PC-9 (cell line): ENCODE results near the gene SLC35G2. TPM values are rescaled to one million over a fixed set of nuclear protein-coding genes. Genes with fewer than 3 reads are reported as not detected.

Experiments
- BruUV-seq: library from RNA; stranded (reverse); fragments of 400-500 nt; replicated peaks from 2 replicates; lab custom pipeline; 2021; lab: Mats Ljungman, UMichigan
- CTCF ChIA-PET: fragments of 300-600 bp; sonication (Branson Sonifier 250); formaldehyde crosslinking; loops from one replicate; lab custom pipeline; 2022; ENCODE audit warnings: antibody characterized with exemption; lab: Charles Lee
- POLR2A ChIA-PET: fragments of 300-600 bp; sonication (Branson Sonifier 250); formaldehyde crosslinking; loops from one replicate; lab custom pipeline; 2022; ENCODE audit warnings: antibody characterized with exemption; ENCODE audit not compliant: unreplicated experiment; lab: Charles Lee
- DNase-seq, 2 experiments: peaks; one replicate each; pipeline versions ENCODE4 v3.0.0 to v3.0.0-alpha.2; 2015 to 2022; ENCODE audit warnings: mixed read lengths in 1 of 2
- H2AFZ ChIP-seq: fragments of 200-600 bp; sonication (generic); 2 replicates; pipeline ENCODE4 v1.8.1; 2017; ENCODE audit warnings: antibody characterized with exemption
- H3F3A ChIP-seq: fragments of 200-600 bp; sonication (generic); 2 replicates; pipeline ENCODE4 v1.8.1; 2017; ENCODE audit warnings: antibody characterized with exemption, mild to moderate bottlenecking, low read depth; ENCODE audit not compliant: insufficient read depth
- H3K27ac ChIP-seq: fragments of 200-600 bp; sonication (generic); 2 replicates; pipeline ENCODE4 v1.6.1; 2016; ENCODE audit warnings: mixed run types
- H3K27me3 ChIP-seq: fragments of 200-600 bp; sonication (generic); 2 replicates; pipeline ENCODE4 v1.6.1; 2016; ENCODE audit warnings: low read depth, mixed run types; ENCODE audit not compliant: insufficient read depth
- H3K36me3 ChIP-seq: fragments of 200-600 bp; sonication (generic); 2 replicates; pipeline ENCODE4 v1.6.1; 2016; ENCODE audit warnings: low read depth, mixed run types
- H3K4me1 ChIP-seq: fragments of 200-600 bp; sonication (generic); replicated peaks from 2 replicates; pipeline ENCODE4 v1.6.1; 2016; ENCODE audit warnings: mixed run types; ENCODE audit not compliant: insufficient read depth
- H3K4me2 ChIP-seq: fragments of 200-600 bp; sonication (generic); 2 replicates; pipeline ENCODE4 v1.6.1; 2017; ENCODE audit warnings: mixed run types
- H3K4me3 ChIP-seq: fragments of 200-600 bp; sonication (generic); 2 replicates; pipeline ENCODE4 v1.6.1; 2016; ENCODE audit warnings: mixed run types
- H3K79me2 ChIP-seq: fragments of 200-600 bp; sonication (generic); 2 replicates; pipeline ENCODE4 v1.6.1; 2017; ENCODE audit warnings: low read depth, mixed run types
- H3K9me2 ChIP-seq: fragments of 200-600 bp; sonication (generic); 2 replicates; pipeline ENCODE4 v1.8.1; 2017; ENCODE audit warnings: mild to moderate bottlenecking; ENCODE audit not compliant: insufficient read depth
- H3K9me3 ChIP-seq: fragments of 200-600 bp; sonication (generic); 2 replicates; pipeline ENCODE4 v1.8.1; 2016; ENCODE audit warnings: low read depth; ENCODE audit not compliant: insufficient read depth
- H4K20me1 ChIP-seq: fragments of 200-600 bp; sonication (generic); 2 replicates; pipeline ENCODE4 v1.8.1; 2017; ENCODE audit not compliant: insufficient read depth
- CTCF ChIP-seq: fragments of 200-600 bp; sonication (generic); conservative IDR thresholded peaks from 2 replicates; pipeline ENCODE4 v1.6.1; 2017; ENCODE audit warnings: mixed run types, antibody characterized with exemption, mild to moderate bottlenecking, moderate library complexity
- EZH2 ChIP-seq: fragments of 200-600 bp; sonication (generic); IDR thresholded peaks from 2 replicates; pipeline ENCODE4 v1.8.0; 2017; ENCODE audit warnings: antibody characterized with exemption, low read depth
- intact Hi-C: fragments of 100-400 bp; cut with micrococcal nuclease; formaldehyde crosslinking; loops from one replicate; pipeline ENCODE4 v1.10.0; 2022; ENCODE audit not compliant: unreplicated experiment
- total RNA-seq: library from RNA; stranded (reverse); gene quantifications from 2 replicates; pipeline ENCODE4 v1.2.3, GENCODE V29; 2021

The SLC35G2 gene
- total RNA-seq, 1 experiment from 2014 or later = 5.0 TPM

- no peaks in the 10 kb centered on the region for H3K4me1 ChIP-seq
- TF ChIP-seq CTCF (no peak), EZH2 (no peak)
- no peak overlapping the region for H2AFZ ChIP-seq
- H3K9me2 ChIP-seq = no peaks in the 10 kb centered on the region
- intact Hi-C loops = no loop called here
- peaks cover 9% of the 10 kb centered on the region for H4K20me1 ChIP-seq
- H3K27ac ChIP-seq = no peak overlapping the region
- H3K79me2 ChIP-seq = peaks cover 93% of the 10 kb centered on the region
- H3K36me3 ChIP-seq = no peaks in the 10 kb centered on the region
- H3K4me2 ChIP-seq = no peak overlapping the region
- 0 out of 2 replicates have a peak, but pooled peaks cover 5% of the 10 kb centered on the region for H3K9me3 ChIP-seq
- no TSS peak for BruUV-seq
- ChIA-PET POLR2A (no interaction called here), CTCF (no interaction called here)
- DNase-seq = no peak
- peaks cover 6% of the 10 kb centered on the region; the same call in 1 of the 2 replicates for H3F3A ChIP-seq
- no peak overlapping the region for H3K4me3 ChIP-seq
- no peaks in the 10 kb centered on the region for H3K27me3 ChIP-seq
These were observed 63.6 kb downstream of the SLC35G2 start for GRCh38 chr3:136882571-136882970.

GRCh38 chr3:136883967-136884720 lies 65.2 kb downstream of the SLC35G2 start:
- TF ChIP-seq CTCF = no peak
- TF ChIP-seq EZH2 = no peak
- Histone ChIP-seq H3K27ac (no peak overlapping the region), H3K9me3 (peaks cover 5% of the 10 kb centered on the region), H4K20me1 (peaks cover 9% of the 10 kb centered on the region), H3K36me3 (no peaks in the 10 kb centered on the region), H3K9me2 (no peaks in the 10 kb centered on the region), H3K4me1 (no peaks in the 10 kb centered on the region), H3K27me3 (no peaks in the 10 kb centered on the region), H3K4me2 (no peak overlapping the region), H3K79me2 (peaks cover 93% of the 10 kb centered on the region), H3K4me3 (no peak overlapping the region), H3F3A (peaks cover 6% of the 10 kb centered on the region; the same call in 1 of the 2 replicates), H2AFZ (no peak overlapping the region)
- ChIA-PET CTCF (interaction anchor here (0.6 kb wide), 1 partner anchor 103 kb away, joined by 3 read pairs; no protein-coding TSS in a partner anchor), POLR2A (no interaction called here)
- intact Hi-C loops = no loop called here
- no peak for DNase-seq
- BruUV-seq = no TSS peak

GRCh38 chr3:136885357-136886213 lies 66.7 kb downstream of the SLC35G2 start:
- H3K27me3 ChIP-seq = no peaks in the 10 kb centered on the region
- no peak for TF ChIP-seq CTCF
- TF ChIP-seq EZH2 = no peak
- H2AFZ ChIP-seq = no peak overlapping the region
- H3K79me2 ChIP-seq = peaks cover 96% of the 10 kb centered on the region
- H3K27ac ChIP-seq = no peak overlapping the region
- peaks cover 7% of the 10 kb centered on the region for H3K9me3 ChIP-seq
- CTCF ChIA-PET = no interaction called here
- peaks cover 9% of the 10 kb centered on the region for H4K20me1 ChIP-seq
- peaks cover 6% of the 10 kb centered on the region; the same call in 1 of the 2 replicates for H3F3A ChIP-seq
- H3K4me1 ChIP-seq = no peaks in the 10 kb centered on the region
- BruUV-seq = no TSS peak
- H3K9me2 ChIP-seq = no peaks in the 10 kb centered on the region
- POLR2A ChIA-PET = interaction anchor here (0.7 kb wide), 1 partner anchor 24 kb away, joined by 4 read pairs; the partner anchor contains the start of gene NCK1
- H3K4me3 ChIP-seq = no peak overlapping the region
- intact Hi-C loops = no loop called here
- no peak for DNase-seq
- no peak overlapping the region for H3K4me2 ChIP-seq
- peaks cover 2% of the 10 kb centered on the region; the same call in 1 of the 2 replicates for H3K36me3 ChIP-seq
